Measurements from ENCODE around the gene HOXC9.
A peak's percentile ranks its signal among the peaks of the same experiment; 100 is the strongest.

Gene HOXC9

DNA sequence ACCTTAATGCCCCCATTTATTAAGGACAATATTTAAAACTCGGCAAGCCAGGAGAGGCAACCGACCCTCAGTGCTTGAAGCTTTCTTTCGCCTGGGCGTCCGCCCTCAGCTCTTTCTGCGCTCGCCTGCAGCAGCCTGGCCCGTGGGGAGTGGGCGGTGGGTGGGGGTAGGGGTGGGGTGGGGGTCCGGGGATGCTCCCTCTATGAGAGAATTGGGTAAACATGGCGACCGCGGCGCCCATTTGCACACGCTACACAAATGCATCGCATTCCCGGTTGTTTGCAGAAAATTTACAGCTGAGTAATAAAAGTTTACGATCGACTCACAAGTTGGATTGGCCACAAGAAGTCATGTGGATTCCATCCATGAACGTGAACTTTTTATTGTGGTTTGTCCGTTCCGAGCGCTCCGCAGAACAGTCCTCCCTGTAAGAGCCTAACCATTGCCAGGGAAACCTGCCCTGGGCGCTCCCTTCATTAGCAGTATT lies 16.6 kb downstream of the HOXC9 start:
- no peak for DNase-seq

DNA sequence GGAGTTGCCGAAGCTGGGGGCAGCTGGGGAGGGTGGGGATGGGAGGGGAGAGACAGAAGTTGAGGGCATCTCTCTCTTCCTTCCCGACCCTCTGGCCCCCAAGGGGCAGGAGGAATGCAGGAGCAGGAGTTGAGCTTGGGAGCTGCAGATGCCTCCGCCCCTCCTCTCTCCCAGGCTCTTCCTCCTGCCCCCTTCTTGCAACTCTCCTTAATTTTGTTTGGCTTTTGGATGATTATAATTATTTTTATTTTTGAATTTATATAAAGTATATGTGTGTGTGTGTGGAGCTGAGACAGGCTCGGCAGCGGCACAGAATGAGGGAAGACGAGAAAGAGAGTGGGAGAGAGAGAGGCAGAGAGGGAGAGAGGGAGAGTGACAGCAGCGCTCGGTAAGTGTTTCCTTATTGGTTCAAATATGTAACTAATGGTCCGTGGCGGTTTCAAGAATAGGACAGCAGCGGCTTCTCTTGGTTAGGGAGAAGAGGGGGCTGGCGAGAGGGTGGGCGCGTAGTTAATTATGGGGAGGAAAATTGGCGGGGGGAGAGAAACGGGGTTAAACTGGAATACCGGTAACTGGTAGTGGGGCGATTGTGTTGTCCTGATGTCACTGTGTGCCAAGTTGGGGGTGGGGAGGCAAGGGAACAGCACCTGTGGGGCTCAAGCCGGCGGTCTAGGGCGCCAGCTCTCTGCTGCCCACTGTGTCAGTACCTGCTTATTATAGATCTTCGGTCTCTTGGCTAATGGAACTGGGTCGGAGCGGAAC lies 17.2 kb downstream of the HOXC9 start:
- no peak for DNase-seq

DNA sequence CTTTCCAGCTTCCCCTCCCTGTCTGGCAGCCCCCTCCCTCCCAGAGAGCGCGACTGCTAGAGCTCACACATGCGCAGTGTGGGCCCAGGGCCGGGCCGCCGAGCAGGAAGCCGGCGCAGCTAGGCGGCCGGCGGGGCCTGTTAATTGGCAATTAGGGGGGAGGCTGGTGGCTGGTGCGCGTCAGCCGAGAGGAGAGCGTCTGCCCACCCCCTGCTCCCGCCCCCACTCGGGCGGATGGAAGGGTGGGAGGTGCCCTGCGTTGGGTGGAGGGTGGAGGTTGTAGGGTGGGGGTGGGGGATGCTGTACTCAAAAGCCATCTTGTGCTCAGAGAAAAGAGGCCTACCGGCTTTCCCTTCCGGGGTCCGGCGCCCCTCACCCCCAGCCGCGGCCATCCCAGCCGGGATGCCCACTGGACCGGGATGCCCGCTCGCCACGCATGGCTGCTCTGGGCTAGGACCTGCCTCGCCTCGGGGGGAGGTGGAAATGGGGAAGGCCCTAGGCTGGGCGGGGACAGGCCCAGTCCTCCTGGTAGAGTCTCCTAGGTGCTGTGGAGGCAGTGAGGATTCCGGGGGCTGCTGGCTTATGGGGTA lies 18.0 kb downstream of the HOXC9 start:
- peak; percentile 67 for DNase-seq

GRCh38 chr12:54018468-54018984 lies 18.6 kb downstream of the HOXC9 start:
- no peak for DNase-seq

DNA sequence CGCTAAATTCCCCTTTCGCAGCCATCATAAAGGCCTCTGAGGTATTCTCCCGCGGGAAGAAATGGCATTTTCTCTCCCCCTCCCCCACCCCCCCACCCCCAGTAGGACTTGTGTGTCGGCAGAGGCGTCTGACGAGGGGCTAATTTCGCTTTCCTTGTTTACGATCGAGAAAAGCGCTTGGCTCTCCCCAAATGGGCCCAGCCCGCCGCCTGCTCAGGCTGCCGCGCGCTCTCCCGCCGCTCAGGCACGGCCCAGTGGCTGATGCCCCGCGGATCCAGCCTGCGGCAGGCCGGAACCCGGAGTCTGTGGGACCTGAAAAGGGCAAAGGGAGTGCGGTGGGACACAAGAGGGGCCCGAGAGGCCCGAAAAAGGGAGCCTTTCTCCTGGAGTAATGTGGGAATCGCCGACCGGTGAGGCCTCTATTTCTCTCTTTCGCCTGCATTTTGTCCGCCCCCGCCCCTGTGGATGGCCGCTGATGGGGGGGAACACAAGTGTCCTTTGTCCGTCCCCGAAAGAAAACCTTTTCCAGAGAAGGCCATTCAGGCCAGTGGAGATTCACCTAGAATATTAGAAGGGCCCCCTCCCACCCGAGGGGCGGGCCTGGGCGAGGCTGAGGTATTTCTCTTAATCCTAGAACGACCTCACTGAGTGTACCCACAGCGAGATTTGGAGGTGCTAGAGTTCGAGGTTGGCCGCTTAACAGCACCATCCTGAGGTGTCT lies 19.3 kb downstream of the HOXC9 start:
- no peak for DNase-seq

DNA sequence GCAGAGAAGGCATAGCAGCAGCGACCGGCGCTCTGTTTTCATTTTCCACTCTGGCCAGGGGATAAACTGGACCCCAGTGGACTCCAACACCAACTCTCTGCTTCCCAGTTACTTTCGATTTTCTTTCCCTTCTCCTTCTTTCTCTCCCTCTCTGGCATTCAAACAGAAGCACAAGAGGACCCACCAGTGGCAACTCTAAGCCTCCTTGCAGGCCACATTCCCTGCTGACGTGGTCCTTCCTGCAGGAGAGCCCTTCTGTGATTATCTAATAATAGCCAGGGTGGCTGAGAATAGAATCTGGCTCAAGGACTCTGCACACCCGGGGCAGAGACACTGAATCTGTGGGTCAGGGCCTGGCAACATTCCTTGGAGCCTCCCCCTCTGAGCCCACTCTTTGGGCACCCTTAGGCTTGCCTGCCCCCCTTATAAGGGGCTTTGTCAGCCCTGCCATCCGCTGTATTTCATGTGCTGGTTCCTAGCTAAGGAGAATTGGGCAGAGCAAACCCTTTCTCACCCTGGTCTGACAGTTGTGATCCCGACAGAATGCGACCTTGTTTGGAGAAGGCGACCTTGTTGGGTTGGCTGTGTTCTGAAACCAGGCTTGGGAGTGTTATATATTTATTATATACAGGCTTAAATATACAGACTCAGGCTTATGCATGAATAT lies 20.1 kb downstream of the HOXC9 start:
- DNase-seq, result no peak

- DNase-seq, result no peak
These were observed 20.8 kb downstream of the HOXC9 start for GRCh38 chr12:54020591-54021405.

- DNase-seq, result no peak
These were observed 21.6 kb downstream of the HOXC9 start for GRCh38 chr12:54021432-54022013.

- no peak for DNase-seq
These were observed 23.3 kb downstream of the HOXC9 start for GRCh38 chr12:54022960-54023884.

DNA sequence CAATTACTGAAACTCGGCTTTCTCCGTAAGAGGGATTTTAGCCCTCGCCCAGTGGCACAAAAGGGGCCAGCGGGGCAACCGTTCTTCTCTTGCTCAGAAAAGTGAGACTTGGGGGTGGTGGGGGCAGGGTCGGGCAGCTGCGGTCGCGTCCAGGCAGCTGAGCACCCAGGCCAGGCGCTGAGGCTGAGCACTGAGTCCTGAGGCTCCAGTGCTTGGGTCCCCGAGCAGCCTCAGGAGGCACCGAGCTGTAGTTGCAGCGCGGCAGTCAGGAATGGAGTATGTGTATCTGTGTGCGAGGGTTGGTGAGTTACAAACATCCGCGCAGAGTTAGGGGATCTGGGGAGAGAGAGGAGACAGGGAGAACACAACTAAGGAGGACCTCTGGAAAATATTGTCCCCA lies 24.2 kb downstream of the HOXC9 start:
- no peak for DNase-seq

DNA sequence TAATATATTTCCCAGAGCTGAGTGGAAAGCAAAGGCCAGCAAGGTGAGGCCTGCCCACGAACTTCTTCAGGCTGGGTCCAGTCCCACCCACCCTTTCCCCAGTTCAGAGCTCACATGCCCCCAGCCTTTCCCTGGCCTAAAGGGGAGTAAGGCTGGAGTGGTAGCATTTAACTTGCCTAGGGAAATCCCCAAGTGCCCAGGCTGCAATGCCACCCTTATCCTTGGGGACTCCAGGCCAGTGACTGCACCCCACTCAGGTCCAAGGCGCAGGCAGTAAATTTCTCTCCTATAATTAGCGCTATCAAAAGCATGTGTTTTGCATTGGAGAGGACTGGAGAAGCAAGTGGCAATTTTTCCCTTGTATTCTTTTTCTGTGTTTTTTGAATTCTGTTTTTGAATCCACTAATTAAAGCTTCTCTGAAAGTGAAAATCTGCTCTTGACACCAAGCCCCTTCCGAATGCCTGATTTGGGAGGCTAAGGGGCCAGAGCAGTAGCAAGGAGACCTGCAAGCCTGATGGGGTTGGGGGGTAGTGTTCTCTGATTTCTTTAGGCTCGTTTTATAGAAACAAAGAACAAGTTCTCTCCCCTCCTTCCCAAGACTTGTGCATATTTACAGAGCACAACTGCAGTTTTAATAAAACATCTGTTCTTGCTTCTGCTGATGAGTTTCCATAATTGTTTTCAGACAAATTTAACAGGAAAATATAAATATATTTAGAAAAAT lies 24.8 kb downstream of the HOXC9 start:
- no peak for DNase-seq

DNA sequence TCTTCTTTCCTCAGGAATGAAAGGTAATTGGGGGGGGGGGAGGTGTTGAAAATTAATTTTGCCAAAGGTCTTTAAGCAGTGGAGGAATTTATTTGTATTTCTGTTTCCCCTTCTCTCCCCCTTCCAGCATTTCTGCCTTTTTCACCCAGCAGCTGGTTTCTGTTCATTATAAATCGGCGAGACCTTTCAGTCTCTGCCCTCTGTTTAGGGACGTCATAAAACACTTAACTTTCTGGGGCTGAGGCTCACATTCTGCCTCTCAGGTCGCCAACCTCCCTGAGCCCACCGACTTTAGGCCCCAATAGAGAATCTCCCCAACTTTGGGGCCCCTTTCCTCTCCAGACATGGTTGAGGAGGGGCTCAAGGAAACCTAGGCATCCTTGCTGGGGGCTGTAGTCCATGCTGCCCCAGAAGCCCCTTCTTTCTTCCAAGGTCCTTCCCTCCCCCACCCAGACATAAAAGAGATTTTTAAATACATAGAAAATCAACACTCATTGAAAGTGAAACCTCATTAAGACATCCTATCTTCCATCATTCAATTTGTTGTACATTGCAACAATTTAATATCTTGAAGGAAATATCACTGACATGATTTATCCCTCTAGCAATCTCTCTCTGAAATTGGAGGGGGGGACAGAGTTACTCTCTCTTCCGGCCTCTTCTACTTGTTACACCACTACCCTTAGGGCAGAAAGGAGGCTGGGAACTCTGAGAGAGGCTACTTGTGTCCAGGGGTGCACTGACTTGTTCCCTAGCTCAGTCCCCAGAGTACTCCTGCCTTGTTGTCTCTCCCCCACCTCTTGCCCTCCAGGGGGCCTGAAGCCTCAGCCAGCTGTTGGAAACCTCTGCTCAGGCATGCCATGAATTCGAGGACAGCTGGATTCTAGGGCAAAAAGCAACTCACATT lies 25.8 kb downstream of the HOXC9 start:
- no peak for DNase-seq

- no peak for DNase-seq
These were observed 26.9 kb downstream of the HOXC9 start for GRCh38 chr12:54026640-54027441.

DNA sequence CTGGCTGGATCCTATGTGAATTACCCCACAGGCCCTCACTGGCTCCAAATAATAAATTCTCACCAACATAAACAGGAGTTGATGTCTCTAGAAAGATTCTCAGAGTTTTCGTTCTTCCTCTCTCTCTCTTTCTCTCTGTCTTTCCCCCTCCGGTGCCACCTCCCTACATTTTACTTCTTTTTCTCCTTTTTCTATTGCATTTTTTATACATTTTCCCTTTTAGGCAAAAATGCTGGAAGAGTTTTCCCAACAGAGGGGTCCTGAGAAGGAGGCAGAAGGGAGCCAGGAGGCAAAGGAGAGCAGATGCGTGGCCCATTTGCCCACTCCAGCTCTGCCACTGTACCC lies 27.5 kb downstream of the HOXC9 start:
- DNase-seq, result no peak

DNA sequence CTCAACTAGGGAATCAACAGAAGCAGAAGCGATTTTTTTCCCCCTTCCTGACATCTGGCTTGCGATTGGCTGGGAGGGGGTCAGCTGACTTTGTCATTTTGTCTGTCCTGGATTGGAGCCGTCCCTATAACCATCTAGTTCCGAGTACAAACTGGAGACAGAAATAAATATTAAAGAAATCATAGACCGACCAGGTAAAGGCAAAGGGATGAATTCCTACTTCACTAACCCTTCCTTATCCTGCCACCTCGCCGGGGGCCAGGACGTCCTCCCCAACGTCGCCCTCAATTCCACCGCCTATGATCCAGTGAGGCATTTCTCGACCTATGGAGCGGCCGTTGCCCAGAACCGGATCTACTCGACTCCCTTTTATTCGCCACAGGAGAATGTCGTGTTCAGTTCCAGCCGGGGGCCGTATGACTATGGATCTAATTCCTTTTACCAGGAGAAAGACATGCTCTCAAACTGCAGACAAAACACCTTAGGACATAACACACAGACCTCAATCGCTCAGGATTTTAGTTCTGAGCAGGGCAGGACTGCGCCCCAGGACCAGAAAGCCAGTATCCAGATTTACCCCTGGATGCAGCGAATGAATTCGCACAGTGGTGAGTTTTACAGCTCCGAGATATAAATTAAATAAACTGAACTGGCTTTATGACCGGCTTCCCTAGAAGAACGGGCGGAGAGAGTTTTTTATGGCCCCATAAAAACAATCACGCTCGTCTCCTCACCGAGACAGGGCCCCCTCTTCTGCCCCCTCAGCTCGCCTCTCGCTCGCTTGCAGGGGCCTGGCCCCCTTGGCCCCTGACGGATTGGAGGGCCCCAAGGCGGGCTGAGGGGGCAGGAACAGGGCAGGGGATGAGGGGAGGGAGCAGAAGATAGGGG lies 28.6 kb downstream of the HOXC9 start, which contains the start of gene HOXC6:
HOXC6 (plus strand) TSS at position 127 of the 888 bp plus-strand sequence; CDS start at position 209, 82 bp downstream.
- no peak for DNase-seq

- no peak for DNase-seq
These were observed 29.8 kb downstream of the HOXC9 start for GRCh38 chr12:54029529-54030441.
